GM12878 (cell line): ENCODE data around the gene FOXF1.

Experiments
- CEBPB ChIP-seq, 2 experiments: fragments of 150-350 bp in 1 of 2; IDR thresholded peaks; 2 replicates each; pipeline ENCODE4 v1.6.1; 2012 to 2014; ENCODE audit warnings: low read depth in 2 of 2, low read length in 2 of 2, borderline replicate concordance in 1 of 2, inconsistent platforms in 1 of 2
- EP300 ChIP-seq, 2 experiments: fragments of 150-350 bp in 1 of 2; IDR thresholded peaks; 2 replicates each; pipeline ENCODE4 v1.6.1; 2011 to 2012; ENCODE audit warnings: low read depth in 2 of 2, low read length in 2 of 2, borderline replicate concordance in 1 of 2, improper control_type of control experiment in 1 of 2, inconsistent platforms in 1 of 2; ENCODE audit not compliant: control insufficient read depth in 1 of 2
- EZH2 ChIP-seq: IDR thresholded peaks from 2 replicates; pipeline ENCODE4 v1.6.1; 2012; ENCODE audit warnings: low read depth, mild to moderate bottlenecking, control low read depth, inconsistent platforms, low read length, borderline replicate concordance; ENCODE audit not compliant: control insufficient read depth
- FOXM1 ChIP-seq: IDR thresholded peaks from 2 replicates; pipeline ENCODE4 v1.6.1; 2012; ENCODE audit warnings: low read depth, mild to moderate bottlenecking, inconsistent platforms, low read length, moderate library complexity
- JUND ChIP-seq: IDR thresholded peaks from 2 replicates; pipeline ENCODE4 v1.6.1; 2012; ENCODE audit warnings: low read depth, mild to moderate bottlenecking, low read length, improper control_type of control experiment, moderate library complexity
- MXI1 ChIP-seq: fragments of 150-350 bp; IDR thresholded peaks from 2 replicates; pipeline ENCODE4 v1.6.1; 2011; ENCODE audit warnings: low read depth, mild to moderate bottlenecking, inconsistent platforms, low read length, improper control_type of control experiment
- POLR2A ChIP-seq: IDR thresholded peaks from 2 replicates; pipeline ENCODE4 v1.6.1; 2011; ENCODE audit warnings: low read depth, mild to moderate bottlenecking, low read length
- RELA ChIP-seq: fragments of 450-650 bp; IDR thresholded peaks from 2 replicates; pipeline ENCODE4 v1.8.0; 2014; ENCODE audit warnings: borderline replicate concordance; ENCODE audit not compliant: partially characterized antibody
- SRF ChIP-seq, 2 experiments: IDR thresholded peaks; 2 replicates each; pipeline ENCODE4 v1.6.1; 2011; ENCODE audit warnings: low read depth in 2 of 2, low read length in 2 of 2, mild to moderate bottlenecking in 1 of 2, moderate library complexity in 1 of 2
- ZNF274 ChIP-seq: IDR thresholded peaks from one replicate; pipeline ENCODE4 v1.8.0; 2011; ENCODE audit not compliant: insufficient read length, insufficient read depth
- TF ChIP-seq, protein P1 (sequence below), 3 experiments: IDR thresholded peaks in 2 of 3; conservative IDR thresholded peaks in 1 of 3; 2 replicates each; pipeline ENCODE4 v1.5.1; 2011; ENCODE audit warnings: low read depth in 3 of 3, low read length in 3 of 3, mild to moderate bottlenecking in 3 of 3, control low read depth in 2 of 3, moderate library complexity in 2 of 3, inconsistent platforms in 1 of 3, mixed read lengths in 1 of 3; ENCODE audit not compliant: control insufficient read depth in 2 of 3, insufficient read depth in 1 of 3; ENCODE audit errors: extremely low read depth in 1 of 3
- TF ChIP-seq, protein P2 (sequence below): IDR thresholded peaks from 2 replicates; pipeline ENCODE4 v1.6.1; 2012; ENCODE audit warnings: low read length, inconsistent platforms

DNA sequence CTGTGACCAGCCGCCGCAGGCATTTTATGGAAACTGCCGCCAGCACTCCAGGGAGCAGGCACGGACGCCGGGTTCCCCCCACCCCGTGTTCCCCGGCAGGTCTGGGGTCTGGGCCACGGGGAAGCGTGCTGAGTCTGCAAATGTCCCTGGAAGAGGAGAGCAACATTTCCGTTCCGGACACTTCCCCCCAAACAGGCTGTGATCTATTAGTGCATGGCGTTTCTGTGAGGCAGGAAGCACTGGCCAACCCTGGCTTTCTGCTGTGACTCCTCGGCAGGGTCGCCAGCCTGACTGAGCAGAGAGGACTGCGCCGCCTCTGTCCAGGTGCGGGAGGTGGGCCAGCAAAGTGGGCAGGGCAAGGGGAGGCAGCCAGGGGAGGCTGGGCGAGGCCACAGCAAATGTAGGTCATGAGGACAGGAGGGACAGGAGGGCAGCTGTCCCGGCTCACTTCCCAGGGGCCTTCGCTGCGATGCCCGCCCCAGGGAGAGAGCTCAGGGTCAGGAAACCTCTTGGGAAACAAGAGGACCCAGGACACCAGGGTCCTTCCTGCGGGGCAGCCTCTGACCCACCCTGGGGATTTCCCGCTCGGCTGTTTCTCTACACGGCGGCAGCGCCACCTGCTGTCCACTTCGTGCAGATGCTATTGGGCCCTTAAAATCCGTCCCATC, 9.5 kb downstream of the FOXF1 start:
- TF ChIP-seq JUND, result no peak
- no peak for TF ChIP-seq CEBPB (IDR thresholded peaks at IDR 0.05; ENCODE audit: borderline replicate concordance in 1 of 2, low read depth in 2 of 2, low read length in 2 of 2)
- no peak for TF ChIP-seq POLR2A
- TF ChIP-seq, protein P1, sequence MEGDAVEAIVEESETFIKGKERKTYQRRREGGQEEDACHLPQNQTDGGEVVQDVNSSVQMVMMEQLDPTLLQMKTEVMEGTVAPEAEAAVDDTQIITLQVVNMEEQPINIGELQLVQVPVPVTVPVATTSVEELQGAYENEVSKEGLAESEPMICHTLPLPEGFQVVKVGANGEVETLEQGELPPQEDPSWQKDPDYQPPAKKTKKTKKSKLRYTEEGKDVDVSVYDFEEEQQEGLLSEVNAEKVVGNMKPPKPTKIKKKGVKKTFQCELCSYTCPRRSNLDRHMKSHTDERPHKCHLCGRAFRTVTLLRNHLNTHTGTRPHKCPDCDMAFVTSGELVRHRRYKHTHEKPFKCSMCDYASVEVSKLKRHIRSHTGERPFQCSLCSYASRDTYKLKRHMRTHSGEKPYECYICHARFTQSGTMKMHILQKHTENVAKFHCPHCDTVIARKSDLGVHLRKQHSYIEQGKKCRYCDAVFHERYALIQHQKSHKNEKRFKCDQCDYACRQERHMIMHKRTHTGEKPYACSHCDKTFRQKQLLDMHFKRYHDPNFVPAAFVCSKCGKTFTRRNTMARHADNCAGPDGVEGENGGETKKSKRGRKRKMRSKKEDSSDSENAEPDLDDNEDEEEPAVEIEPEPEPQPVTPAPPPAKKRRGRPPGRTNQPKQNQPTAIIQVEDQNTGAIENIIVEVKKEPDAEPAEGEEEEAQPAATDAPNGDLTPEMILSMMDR (IDR thresholded peaks at IDR 0.05 in 2 of 3, conservative IDR thresholded peaks at IDR 0.05 in 1 of 3; ENCODE audit: control insufficient read depth in 2 of 3, extremely low read depth in 1 of 3, insufficient read depth in 1 of 3, low read depth in 3 of 3, low read length in 3 of 3), result peak; percentile 86 to 92 (median 87)
- TF ChIP-seq SRF (IDR thresholded peaks at IDR 0.05; ENCODE audit: low read depth in 2 of 2, low read length in 2 of 2), result no peak
- no peak for TF ChIP-seq EZH2
- peak; percentile 59 for TF ChIP-seq RELA
- TF ChIP-seq FOXM1, result no peak
- no peak for TF ChIP-seq ZNF274
- no peak for TF ChIP-seq EP300 (IDR thresholded peaks at IDR 0.05; ENCODE audit: borderline replicate concordance in 1 of 2, control insufficient read depth in 1 of 2, low read depth in 2 of 2, low read length in 2 of 2)
- TF ChIP-seq, protein P2, sequence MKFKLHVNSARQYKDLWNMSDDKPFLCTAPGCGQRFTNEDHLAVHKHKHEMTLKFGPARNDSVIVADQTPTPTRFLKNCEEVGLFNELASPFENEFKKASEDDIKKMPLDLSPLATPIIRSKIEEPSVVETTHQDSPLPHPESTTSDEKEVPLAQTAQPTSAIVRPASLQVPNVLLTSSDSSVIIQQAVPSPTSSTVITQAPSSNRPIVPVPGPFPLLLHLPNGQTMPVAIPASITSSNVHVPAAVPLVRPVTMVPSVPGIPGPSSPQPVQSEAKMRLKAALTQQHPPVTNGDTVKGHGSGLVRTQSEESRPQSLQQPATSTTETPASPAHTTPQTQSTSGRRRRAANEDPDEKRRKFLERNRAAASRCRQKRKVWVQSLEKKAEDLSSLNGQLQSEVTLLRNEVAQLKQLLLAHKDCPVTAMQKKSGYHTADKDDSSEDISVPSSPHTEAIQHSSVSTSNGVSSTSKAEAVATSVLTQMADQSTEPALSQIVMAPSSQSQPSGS, result no peak
- TF ChIP-seq MXI1, result no peak
